Naive thymus-derived CD8-positive, alpha-beta T cell (primary cell): ENCODE data around the gene PITPNM3. TPM values are rescaled to one million over a fixed set of nuclear protein-coding genes. Genes with fewer than 3 reads are reported as not detected.

Experiments used
- ATAC-seq, 2 donors: fragments of 150-1000 bp; cut with Tn5 transposase in 1 of 2; sonication (Bioruptor Pico), chemical (Tn5 transposase) in 1 of 2; 1 replicate in 1 of 2; 2 replicates in 1 of 2; pipeline ENCODE4 v1.10.0; 2021; ENCODE audit warnings: mild to moderate bottlenecking in 2 of 2, moderate library complexity in 2 of 2
- POLR2A ChIA-PET: fragments of 350-600 bp; sonication (Branson Sonifier 250); formaldehyde crosslinking; loops from one replicate; lab custom pipeline; 2021; ENCODE audit warnings: antibody characterized with exemption; lab: Charles Lee
- DNase-seq, 10 donors: peaks; one replicate each; pipeline versions ENCODE4 v3.0.0 to v3.0.0-alpha.2; 2020 to 2022
- H3K27ac Mint-ChIP-seq, 10 donors: one replicate each; pipeline ENCODE4 v1.8.0; 2020 to 2022; ENCODE audit warnings: mild to moderate bottlenecking in 10 of 10, mixed read lengths in 10 of 10, moderate library complexity in 4 of 10, inconsistent platforms in 1 of 10
- H3K27me3 Mint-ChIP-seq, 5 donors: one replicate each; pipeline ENCODE4 v1.8.0; 2021 to 2022; ENCODE audit warnings: mixed read lengths in 5 of 5
- H3K36me3 Mint-ChIP-seq, 3 donors: one replicate each; pipeline ENCODE4 v1.8.0; 2020 to 2022; ENCODE audit warnings: mixed read lengths in 3 of 3, mild to moderate bottlenecking in 2 of 3, inconsistent platforms in 1 of 3
- H3K4me1 Mint-ChIP-seq, 4 donors: one replicate each; pipeline ENCODE4 v1.8.0; 2021 to 2022; ENCODE audit warnings: mixed read lengths in 4 of 4
- H3K4me3 Mint-ChIP-seq, 10 donors: one replicate each; pipeline ENCODE4 v1.8.0; 2020 to 2022; ENCODE audit warnings: mild to moderate bottlenecking in 10 of 10, mixed read lengths in 10 of 10, moderate library complexity in 6 of 10, inconsistent platforms in 1 of 10
- H3K9me3 Mint-ChIP-seq, 9 donors: one replicate each; pipeline ENCODE4 v1.8.0; 2020 to 2022; ENCODE audit warnings: mixed read lengths in 9 of 9, mild to moderate bottlenecking in 3 of 9, inconsistent platforms in 1 of 9, moderate library complexity in 1 of 9
- polyA plus RNA-seq, 3 donors: library from polyadenylated mRNA; unstranded; fragments of 300-500 nt; fragmentation: Illumina TruSeq; gene quantifications; one replicate each; pipeline ENCODE4 v1.2.3, GENCODE V29; 2021
- total RNA-seq, 8 experiments: library from RNA in 2 of 8; stranded (reverse) in 2 of 8; gene quantifications; one replicate each; pipeline ENCODE4 v1.2.3 and lab custom pipeline; 2021 to 2026

PITPNM3 gene
- total and polyA plus RNA-seq, 5 experiments from 2014 or later, result 0.44 to 0.74 TPM; not detected in 3

DNA sequence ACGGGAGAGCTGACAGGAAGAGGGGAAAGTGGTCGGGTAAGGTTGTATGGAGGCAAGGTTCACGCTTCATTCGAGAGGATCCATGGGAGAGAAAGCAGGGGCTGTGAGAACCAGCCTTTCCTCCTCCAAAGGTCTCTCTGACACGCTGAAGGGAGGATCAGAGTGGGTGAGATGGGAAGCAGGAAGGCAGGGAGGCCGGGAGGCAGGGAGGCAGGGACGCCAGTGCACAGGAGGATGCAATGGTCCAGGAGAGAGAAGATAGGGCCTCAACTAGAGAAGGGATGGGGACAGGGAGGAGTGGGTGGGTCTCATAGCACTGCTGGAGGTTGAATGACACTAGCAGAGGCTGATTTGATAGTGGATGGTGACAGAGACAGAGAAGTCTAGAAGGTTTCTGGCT, 58.0 kb downstream of the PITPNM3 start:
- Mint-ChIP-seq H3K4me3 (peak overlapping the region in 1 of 10 donors; percentile 54), H3K4me1 (peaks cover 14 to 21% (median 19%) of the 10 kb centered on the region in 4 donors), H3K27ac (peak overlapping the region in 3 of 10 donors; percentile 25 to 35 (median 28)), H3K36me3 (no peaks in the 10 kb centered on the region), H3K27me3 (peaks cover 0 to 5% (median 0%) of the 10 kb centered on the region in 5 donors), H3K9me3 (no peaks in the 10 kb centered on the region)
- ATAC-seq (no peak), DNase-seq (no peak)
- POLR2A ChIA-PET, result no interaction called here

DNA sequence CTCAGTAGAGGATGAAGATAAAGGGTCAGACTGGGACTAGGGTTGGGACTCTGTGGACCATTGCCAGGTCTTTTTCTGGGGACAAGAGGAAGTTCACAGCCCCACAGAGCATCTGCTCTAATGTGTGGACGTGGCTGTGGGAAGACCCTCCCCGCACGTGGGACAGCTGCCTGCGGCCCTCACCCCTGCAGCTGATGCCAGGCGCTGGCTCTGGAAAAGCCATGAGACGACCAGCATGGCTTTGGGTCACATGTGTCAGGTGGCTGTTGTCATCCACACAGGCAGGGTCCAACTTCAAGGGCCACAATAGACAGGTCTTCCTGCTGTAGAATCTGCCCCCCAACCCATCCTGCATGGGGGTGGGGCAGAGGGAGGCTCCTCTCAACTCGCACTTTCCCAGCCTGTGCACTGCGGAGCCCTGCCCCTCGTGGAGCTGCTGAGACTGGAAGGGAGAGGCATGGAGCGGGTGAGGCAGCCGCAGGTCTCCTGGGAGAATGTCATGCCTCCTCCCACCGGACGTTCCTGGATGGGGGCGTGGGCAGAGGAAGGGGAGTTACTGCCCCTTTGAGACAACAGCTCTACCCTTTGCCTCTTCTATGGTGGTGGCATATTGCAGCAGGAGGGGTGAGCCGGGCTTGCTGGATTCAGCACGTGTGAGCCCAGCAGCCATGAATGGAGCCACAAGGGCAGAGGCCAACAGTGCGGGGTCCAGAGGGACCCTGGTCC, 58.7 kb downstream of the PITPNM3 start:
- Mint-ChIP-seq H3K4me1 (peaks cover 14 to 21% (median 19%) of the 10 kb centered on the region in 4 donors), H3K27me3 (peaks cover 0 to 5% (median 0%) of the 10 kb centered on the region in 5 donors), H3K9me3 (no peaks in the 10 kb centered on the region), H3K27ac (peak overlapping the region in 1 of 10 donors; percentile 35), H3K4me3 (no peak overlapping the region), H3K36me3 (no peaks in the 10 kb centered on the region)
- no peak for DNase-seq
- ATAC-seq, result no peak
- POLR2A ChIA-PET, result no interaction called here

DNA sequence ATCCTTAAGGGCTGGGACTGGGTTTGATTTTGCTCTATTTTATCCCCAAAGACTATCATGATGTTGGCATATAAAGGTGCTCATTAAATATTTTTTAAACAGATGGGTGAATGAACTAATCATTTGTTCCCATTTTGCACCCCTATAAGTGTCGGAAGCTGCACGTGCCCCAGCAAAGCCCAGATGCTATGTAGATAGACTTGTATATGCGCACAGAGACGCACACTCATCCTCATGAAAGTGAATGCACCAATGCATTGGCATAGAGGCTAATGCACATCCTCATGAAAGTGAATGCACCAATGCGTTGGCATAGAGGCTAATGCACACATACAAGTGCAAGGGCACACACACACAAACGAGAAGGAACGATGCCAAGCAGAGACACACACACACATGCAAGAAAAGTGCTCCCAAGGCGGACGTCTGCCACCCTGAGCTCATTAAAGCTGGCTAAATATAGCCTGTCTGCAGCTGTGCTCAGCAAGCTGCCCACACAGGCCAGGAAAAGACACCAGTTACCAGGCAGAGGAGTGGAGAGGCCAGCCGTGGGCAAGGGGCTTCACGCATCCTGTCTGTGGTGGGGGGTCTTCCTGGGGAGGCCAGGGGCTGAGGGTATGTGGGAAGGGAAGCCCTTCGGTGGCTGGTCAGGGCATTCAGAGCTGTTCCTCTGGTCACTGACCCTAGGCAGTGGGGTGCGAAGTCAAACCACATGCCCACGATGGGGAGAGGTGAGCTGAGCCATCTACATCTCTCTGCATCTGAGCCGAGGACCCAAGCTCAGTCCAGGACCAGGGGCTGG, 59.5 kb downstream of the PITPNM3 start:
- no peaks in the 10 kb centered on the region for H3K36me3 Mint-ChIP-seq
- peaks cover 14 to 21% (median 19%) of the 10 kb centered on the region in 4 donors for H3K4me1 Mint-ChIP-seq
- POLR2A ChIA-PET, result no interaction called here
- H3K4me3 Mint-ChIP-seq, result peak overlapping the region; percentile 64 to 81 (median 68)
- H3K27me3 Mint-ChIP-seq, result peaks cover 0 to 5% (median 0%) of the 10 kb centered on the region in 5 donors
- H3K27ac Mint-ChIP-seq, result peak overlapping the region in 5 of 10 donors; percentile 17 to 79 (median 35)
- no peak for DNase-seq
- no peaks in the 10 kb centered on the region for H3K9me3 Mint-ChIP-seq
- no peak for ATAC-seq

DNA sequence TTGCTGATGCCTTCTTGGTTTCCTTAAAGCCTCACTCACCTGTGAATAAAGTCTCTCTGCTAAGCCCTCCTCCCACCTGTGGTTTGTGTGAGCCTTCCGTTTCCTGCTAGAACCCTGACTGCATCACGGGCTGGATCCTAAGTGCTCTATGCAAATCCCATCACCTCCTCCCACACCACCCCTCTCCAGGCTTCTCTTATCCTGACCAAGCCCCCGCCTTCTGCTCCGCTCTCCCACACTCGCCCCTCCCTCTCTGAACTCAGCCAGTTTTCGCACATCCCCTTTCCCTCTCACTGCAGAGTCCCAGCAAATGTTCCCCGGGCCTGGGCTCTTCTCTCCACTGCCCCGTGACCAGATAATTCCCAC, 60.3 kb downstream of the PITPNM3 start:
- H3K27me3 Mint-ChIP-seq, result peaks cover 0 to 5% (median 0%) of the 10 kb centered on the region in 5 donors
- peaks cover 14 to 21% (median 19%) of the 10 kb centered on the region in 4 donors for H3K4me1 Mint-ChIP-seq
- POLR2A ChIA-PET, result no interaction called here
- H3K36me3 Mint-ChIP-seq, result no peaks in the 10 kb centered on the region
- peak overlapping the region; percentile 64 to 81 (median 68) for H3K4me3 Mint-ChIP-seq
- ATAC-seq, result peak; percentile 58 to 62
- H3K27ac Mint-ChIP-seq, result peak overlapping the region in 5 of 10 donors; percentile 17 to 79 (median 52)
- DNase-seq, result peak in 1 of 10 donors; percentile 7
- no peaks in the 10 kb centered on the region for H3K9me3 Mint-ChIP-seq

DNA sequence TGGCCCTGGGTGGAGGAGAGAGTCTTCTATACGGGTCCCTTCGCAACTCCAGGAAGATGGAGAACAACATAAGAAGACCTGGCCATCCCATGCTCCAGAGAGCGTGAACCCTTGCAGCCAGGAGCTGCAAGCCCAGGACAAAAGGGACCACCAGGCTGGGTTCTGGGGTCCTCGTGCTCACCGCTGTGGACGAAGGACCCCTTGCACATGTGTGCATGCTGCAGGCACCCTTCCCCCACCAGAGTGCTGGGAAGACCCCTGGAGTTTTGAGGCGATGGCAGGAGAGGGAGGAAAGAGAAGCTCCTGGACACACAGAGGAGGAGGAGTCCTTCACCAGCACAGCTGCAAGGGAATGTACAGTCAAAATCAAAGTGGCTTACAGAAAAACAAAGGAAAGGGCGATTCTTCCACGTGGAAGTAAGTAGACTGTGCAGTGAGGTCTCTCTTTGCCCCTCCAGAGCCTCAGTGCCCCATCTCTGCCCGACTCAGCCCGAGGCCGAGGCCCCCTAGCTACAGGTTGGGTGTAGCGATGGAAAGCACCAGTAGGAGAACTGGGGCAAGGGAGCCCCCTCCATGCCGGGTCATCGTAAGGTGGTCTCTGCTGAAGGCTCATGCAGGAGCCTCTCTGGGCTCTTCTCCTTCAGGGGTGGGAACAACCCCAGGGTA, 60.8 kb downstream of the PITPNM3 start:
- Mint-ChIP-seq H3K36me3 (no peaks in the 10 kb centered on the region), H3K27ac (peak overlapping the region in 4 of 10 donors; percentile 17 to 79 (median 56)), H3K9me3 (no peaks in the 10 kb centered on the region), H3K4me3 (peak overlapping the region; percentile 64 to 81 (median 68)), H3K27me3 (peaks cover 0 to 5% (median 0%) of the 10 kb centered on the region in 5 donors), H3K4me1 (peaks cover 14 to 21% (median 19%) of the 10 kb centered on the region in 4 donors)
- peak in 1 of 2 donors; percentile 39 for ATAC-seq
- POLR2A ChIA-PET, result no interaction called here
- DNase-seq, result no peak

DNA sequence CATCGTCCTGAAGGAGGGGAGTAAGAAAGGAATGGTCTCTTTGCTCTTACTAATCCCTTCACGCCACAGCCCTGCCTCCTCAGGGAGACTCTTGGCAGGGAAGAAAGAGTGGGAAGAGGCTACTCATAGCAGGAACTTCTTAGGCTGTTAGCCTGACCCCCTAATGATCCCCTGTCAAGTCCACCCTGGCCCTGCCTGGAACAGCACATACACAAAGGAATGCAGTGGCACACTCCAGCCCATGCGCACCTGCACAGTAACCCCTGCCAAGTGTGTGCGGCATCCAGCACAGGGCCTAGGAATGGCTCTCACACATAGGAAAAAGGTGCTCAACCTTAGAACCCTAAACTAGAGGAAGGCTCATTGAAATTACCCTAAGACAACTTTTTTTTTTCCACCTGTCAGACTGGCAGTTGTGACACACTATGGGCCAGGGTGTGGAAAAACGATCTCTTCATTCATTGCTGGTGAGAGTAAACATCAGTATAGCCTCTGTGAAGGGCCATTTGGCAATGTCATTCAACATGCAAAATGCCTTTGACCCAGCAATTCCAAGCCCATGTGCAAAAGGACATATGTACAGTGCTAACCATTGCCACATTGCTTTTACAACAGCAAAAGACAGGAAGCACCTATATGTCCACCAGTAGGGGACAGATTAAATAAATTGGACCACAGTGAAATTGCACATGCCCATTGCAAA, 62.0 kb downstream of the PITPNM3 start:
- Mint-ChIP-seq H3K27me3 (peaks cover 0 to 5% (median 0%) of the 10 kb centered on the region in 5 donors), H3K4me3 (no peak overlapping the region), H3K9me3 (no peaks in the 10 kb centered on the region), H3K27ac (peak overlapping the region in 1 of 10 donors; percentile 81), H3K4me1 (peaks cover 14 to 21% (median 19%) of the 10 kb centered on the region in 4 donors), H3K36me3 (no peaks in the 10 kb centered on the region)
- DNase-seq (no peak), ATAC-seq (no peak)
- POLR2A ChIA-PET, result no interaction called here

DNA sequence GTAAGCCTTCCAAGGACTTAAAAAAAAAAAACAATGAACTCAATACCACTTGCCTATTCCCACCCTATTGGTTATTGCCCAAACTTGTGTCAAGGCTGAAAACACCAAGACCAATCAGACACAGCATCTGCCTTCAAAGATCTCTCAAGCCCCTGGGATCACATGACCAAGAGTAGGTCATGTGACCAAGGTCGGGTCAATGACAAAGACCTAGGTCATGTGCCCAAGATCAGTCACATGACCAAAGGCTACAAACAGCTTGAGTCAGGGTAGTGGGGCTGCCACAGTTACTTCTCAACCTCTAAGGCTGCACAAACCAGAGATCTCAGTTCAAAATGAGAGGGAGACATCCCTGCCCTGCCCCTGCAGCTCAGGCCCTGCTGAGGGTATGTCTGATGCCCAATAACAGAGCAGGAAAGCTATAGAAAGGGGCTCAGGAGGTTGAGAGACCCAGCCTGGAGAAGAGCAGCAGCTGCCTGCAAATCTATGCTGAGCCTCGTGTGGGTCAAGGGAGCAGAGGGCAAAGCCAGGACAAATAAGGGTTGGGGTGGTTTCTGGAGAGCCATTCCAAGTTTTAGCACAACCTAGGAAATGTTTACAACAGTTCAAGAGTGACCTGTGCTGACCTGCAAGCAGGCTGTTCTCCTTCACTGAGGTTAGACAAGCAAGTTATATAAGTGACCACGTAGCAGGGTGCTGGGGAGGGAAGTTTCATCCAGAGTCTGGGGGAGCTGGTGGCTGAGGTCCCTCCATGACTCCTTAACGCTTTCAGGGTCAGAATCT, 63.3 kb downstream of the PITPNM3 start:
- Mint-ChIP-seq H3K9me3 (no peaks in the 10 kb centered on the region), H3K36me3 (no peaks in the 10 kb centered on the region), H3K4me3 (no peak overlapping the region), H3K4me1 (peaks cover 15 to 21% (median 19%) of the 10 kb centered on the region in 4 donors), H3K27ac (no peak overlapping the region), H3K27me3 (peaks cover 0 to 11% (median 5%) of the 10 kb centered on the region in 5 donors)
- ATAC-seq, result no peak
- DNase-seq, result no peak
- POLR2A ChIA-PET, result no interaction called here

DNA sequence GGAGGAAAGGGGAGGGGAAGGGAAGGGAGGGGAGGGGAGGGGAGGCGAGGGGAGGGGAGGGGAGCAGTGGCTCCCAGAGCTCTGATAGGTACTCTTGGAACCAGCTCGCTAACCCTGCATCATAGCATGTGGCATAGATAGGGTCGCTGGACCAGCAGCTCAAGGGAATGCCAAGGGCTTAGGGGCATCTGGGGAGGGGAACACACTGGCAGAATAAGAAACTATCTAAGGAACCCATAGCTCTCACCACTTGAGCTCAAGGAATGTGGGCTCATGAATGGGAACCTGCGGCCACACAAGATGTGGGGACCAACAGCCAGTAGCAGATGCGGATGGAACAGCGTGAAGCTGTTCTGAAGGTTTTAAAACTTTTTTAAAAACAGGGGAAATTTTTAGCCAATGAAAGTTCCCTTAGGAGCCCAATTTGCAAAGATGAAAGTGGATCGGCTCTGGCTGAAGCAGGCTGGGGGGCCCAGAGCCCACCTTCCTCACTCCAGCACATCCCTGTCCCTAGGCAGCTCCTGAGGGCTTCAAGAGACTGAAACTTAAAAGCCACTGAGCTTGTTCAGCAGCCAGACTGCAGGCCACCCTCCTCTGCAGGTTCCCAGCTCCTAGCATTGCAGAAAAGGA, 65.2 kb downstream of the PITPNM3 start:
- Mint-ChIP-seq H3K27me3 (peaks cover 1 to 19% (median 4%) of the 10 kb centered on the region in 5 donors), H3K9me3 (no peaks in the 10 kb centered on the region), H3K27ac (peak overlapping the region in 1 of 10 donors; percentile 45), H3K36me3 (no peaks in the 10 kb centered on the region), H3K4me3 (no peak overlapping the region), H3K4me1 (peaks cover 9 to 12% (median 9%) of the 10 kb centered on the region in 4 donors)
- POLR2A ChIA-PET, result no interaction called here
- DNase-seq (no peak), ATAC-seq (no peak)

DNA sequence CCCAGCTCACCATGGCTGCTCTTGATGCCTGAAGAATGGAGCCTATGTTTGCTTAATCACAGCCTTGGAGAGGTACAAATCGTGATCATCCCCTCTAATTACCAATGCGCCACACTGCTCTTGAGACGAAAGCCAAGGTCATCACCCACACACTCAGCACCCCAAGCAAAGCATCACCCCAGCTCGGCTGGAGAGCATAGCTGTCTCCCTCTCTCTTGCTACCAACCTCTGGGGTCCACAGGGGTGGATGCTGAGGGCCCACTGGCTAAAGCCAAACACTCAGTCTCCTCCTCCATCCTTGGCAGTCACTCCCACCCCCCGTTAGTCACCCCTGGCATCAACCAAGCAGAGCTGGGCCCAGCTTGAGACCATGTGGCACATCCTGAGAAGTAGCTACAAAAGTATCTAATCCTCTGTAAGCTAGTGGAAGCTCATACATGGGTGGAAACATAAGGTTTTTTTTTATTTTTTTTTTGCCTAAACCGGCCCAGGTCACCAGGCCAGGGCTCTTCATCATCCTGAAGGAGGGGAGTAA, 67.3 kb downstream of the PITPNM3 start:
- no peak overlapping the region for H3K4me3 Mint-ChIP-seq
- no peaks in the 10 kb centered on the region for H3K36me3 Mint-ChIP-seq
- ATAC-seq (no peak), DNase-seq (no peak)
- peak overlapping the region in 1 of 10 donors; percentile 43 for H3K27ac Mint-ChIP-seq
- POLR2A ChIA-PET, result no interaction called here
- peaks cover 1 to 19% (median 4%) of the 10 kb centered on the region in 5 donors for H3K27me3 Mint-ChIP-seq
- H3K9me3 Mint-ChIP-seq, result no peaks in the 10 kb centered on the region
- H3K4me1 Mint-ChIP-seq, result peaks cover 0 to 2% (median 0%) of the 10 kb centered on the region in 4 donors

DNA sequence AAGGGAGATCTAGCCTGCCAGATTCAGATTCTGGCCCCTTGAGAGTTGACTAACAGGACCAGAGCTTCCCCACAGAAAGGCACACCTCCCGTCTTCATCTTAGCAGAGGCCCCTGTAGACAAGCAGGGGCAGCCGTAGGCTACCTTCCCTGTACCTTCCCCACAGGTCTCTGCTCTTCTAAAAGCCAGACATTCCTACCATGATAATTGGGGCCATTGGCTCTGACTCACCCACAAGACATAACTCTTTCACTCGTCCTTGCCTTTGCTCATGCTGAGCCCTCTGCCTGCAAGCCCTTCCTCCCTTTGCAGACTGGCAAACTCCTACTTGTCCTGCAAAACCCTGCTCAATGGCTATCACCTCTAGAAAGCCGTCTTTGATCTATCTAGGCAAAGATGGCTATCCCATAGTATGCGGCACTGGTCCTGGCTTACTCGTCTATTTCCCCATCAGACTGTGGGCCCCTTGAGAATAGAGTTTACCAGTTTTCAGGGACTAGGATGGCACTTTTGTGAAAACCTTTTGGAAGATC, 68.3 kb downstream of the PITPNM3 start:
- H3K36me3 Mint-ChIP-seq, result no peaks in the 10 kb centered on the region
- peaks cover 1 to 24% (median 8%) of the 10 kb centered on the region in 5 donors for H3K27me3 Mint-ChIP-seq
- no peaks in the 10 kb centered on the region for H3K9me3 Mint-ChIP-seq
- H3K4me1 Mint-ChIP-seq, result peaks cover 0 to 2% (median 0%) of the 10 kb centered on the region in 4 donors
- POLR2A ChIA-PET, result no interaction called here
- H3K27ac Mint-ChIP-seq, result peak overlapping the region in 1 of 10 donors; percentile 47
- no peak overlapping the region for H3K4me3 Mint-ChIP-seq
- DNase-seq, result peak in 1 of 10 donors; percentile 9
- no peak for ATAC-seq
